GM19238 (cell line): ENCODE measurements around the gene C2CD4B.

Experiments
- DNase-seq: peaks from one replicate; pipeline ENCODE4 v3.0.0; 2011; ENCODE audit warnings: low spot score; ENCODE audit not compliant: insufficient read length

C2CD4B gene, protein sequence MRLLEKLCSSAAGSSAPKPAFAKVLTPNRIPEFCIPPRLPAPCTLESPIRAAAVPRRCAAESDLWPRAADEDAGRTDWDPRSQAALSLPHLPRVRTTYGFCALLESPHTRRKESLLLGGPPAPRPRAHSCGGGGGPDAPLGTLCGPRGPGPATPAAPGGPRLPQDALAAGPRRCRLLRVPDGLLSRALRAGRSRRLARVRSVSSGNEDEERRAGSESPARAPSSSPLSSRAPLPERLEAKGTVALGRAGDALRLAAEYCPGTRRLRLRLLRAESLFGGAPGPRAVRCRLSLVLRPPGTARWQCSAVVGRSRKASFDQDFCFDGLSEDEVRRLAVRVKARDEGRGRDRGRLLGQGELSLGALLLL

DNA sequence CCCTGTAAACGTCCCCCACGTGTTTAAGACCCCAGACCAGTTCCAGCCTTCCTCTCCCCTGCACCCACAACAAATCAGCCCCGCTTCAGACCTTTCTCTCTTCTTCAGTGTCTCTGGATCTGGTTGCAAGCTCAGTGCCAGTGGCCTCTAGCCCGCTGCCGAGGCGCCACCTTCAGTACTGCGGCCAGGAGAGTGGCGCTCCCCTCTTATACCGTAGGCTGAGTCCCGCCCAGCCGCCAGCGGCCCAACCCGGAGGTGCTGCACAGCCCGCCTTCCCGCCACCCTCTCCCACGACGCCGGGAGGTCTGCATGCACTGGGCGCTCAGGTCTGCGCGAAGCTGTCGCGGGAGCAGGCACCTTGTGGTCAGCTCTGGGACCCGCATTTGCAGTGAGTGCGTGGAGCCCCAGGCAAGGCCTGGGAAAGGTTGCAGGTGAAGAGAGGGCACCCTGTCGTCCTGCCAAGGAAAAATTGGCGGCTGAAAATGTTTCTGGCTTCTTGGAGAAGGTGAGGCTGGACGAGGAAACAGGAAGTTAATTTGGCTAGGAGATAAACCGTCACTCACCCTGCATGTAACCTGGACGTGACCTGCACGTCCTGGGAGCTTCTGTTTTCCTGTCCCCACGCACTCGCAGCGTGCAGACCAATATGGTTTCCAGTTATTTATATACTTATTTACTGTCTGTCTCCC, at the start of gene C2CD4B:
Gene C2CD4B (minus strand): TSS at position 182 of the 689 bp plus-strand sequence. CDS start 301 bp downstream, outside the sequence.
- DNase-seq: no peak

DNA sequence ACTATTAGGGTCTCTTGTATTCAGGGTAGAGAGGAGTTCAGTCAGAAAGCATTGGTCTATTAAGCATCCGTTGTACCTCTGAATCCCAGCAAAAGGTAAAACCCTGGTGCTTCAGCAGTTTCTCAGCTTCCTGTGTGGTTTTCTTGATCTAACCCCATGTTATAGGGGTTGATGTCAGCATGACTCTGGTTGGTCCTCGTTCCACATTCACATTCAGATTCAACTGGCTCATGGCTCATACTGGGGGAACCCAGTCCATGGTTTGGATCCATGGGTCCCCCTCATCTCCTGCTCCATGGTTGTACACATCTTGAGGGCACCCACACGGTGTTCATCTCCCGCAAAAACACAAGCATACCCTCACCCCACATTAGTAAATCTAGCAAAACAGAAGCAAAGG, 47.7 kb upstream of the C2CD4B start:
- no peak for DNase-seq

DNA sequence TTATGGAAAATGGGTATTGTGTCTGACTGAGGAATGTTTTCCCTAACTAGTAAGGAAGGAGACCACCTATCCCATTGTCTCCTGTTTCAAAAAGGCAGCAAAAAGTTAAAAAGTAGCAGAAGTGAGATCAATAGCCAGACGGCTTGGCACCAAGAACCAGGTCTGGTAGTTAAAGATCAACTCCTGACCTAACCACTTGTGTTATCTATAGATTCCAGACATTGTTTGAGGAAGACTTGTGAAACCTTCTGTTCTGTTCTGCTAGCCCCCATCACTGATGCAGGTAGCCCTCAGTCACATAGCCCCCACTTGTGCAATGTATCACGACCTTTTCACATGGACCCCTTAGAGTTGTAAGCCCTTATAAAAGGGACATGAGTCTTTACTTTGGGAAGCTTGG, 46.3 kb upstream of the C2CD4B start:
- no peak for DNase-seq

DNA sequence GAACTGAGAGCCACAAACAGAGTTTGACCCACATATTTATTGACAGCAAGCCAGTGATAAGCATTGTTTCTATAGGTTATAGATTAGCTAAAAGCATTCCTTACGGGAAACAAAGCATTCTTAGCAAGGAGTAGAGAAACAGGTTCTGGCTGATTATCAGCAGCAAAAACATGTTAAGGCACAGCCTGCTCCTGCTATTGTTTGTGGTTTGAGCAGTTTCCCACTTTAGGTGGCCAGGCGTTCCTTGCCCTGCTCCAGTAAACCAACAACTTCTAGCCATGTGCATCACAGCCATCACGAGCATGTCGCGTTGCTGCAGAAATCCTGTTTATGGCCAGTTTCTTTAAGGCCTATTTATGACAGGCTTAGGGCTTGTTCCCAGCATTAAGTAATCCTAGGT, 44.7 kb upstream of the C2CD4B start:
- DNase-seq: no peak

DNA sequence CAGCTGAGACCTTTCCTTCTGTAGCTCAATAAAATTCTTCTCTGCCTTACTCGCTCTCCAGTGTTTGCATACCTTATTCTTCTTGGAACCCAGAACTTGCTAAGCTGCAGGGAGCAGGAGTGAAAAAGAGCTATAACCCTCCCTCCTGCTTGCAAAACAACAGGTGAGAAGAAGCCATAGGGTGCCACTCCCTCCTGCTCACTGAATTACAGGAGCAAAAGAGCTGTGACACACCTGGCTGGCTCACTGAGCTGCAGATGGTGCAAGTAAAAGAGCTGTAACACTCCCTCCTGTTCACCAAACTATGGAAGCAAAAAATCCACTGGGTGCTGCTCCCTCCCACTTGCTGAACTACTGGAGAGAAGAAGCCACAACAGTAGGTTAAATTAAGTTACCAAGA, 44.2 kb upstream of the C2CD4B start:
- DNase-seq: no peak

DNA sequence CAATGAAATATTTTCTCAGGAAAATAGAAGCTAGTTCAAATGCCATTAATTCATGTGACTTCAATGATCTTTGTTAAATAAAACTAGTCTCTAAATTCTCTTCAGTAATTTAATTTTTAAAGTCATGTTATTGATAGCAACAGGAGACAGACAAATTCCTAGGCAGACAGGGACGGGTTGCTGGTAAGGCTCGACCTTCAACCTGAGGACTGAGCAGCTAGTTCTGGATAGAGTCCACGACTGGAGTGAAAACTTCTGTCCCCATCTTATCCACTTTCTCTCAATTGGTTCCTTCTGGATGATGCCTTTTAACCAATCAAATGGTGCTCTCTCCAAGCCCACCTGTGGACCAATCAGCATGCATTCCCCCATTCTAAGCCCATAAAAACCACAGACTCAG, 43.8 kb upstream of the C2CD4B start:
- no peak for DNase-seq

DNA sequence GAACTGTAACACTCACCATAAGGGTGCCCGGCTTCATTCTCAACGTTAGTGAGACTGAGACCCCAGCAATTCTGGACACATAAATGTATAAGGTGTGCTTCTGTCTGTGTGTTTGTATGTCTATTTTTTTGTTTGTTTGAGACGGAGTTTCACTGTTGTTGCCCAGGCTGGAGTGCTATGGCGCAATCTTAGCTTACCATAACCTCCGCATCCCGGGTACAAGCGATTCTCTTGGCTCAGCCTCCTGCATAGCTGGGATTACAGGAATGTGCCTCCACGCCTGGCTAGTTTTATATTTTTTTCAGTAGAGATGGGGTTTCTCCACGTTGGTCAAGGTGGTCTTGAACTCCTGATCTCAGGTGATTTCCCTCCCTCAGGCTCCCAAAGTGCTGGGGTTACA, 43.3 kb upstream of the C2CD4B start:
- no peak for DNase-seq

DNA sequence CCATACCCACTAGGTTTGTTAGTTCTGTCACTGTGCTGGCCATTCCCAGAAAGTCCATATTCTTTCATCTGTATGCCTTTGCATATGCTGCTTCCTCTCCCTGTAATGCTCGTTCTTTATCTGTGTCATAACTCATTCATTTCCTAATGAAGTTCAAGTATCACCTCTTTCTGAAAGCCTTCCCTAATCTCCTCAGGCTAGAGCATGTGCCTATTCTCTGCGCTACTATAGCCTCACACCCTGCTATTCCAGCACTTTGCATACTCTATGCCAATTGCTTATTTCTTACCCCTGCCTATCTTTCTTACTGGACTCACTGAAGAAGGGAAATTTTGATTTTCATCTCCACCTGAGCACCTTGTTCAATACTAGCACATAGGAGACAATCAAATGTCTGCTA, 25.6 kb upstream of the C2CD4B start:
- DNase-seq: no peak

DNA sequence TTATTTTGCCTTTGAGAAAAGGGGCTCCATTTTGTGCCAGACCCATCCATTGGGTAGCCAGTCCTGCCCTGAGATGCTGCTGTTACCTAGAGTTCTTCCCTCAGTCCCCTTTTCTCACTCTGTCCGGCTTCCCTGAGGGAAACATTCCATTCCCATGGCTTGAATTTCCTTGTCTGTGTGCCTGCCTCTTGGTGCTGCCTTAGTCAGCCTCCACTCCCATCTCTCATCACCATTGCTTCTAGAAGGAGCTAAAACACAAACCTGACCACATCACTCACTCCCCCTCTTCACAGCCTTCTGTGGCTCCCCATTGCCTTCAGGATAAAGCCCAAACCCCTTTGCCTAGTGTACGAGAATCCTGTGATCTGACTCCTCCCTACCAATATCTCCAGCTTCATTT, 25.2 kb upstream of the C2CD4B start:
- DNase-seq: no peak

DNA sequence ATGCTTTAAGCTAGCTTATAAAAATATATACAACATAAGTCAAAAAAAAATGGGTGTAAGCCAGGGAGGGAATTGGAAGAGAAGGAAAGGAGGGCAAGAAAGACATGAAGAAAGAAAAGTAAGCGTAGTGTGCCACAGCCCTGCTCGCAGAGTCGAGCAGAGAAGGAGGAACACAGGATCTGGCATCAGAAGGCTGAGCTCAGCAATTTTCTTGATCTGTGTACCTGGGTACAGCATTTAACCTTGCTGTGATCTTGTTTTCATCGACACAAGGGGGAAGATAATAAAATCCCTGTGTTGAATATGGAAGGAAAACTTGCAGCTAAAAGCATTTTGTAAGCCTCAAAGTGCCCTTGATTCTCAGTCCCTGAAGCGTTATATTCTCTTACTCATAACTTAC, 23.7 kb upstream of the C2CD4B start:
- DNase-seq: no peak

DNA sequence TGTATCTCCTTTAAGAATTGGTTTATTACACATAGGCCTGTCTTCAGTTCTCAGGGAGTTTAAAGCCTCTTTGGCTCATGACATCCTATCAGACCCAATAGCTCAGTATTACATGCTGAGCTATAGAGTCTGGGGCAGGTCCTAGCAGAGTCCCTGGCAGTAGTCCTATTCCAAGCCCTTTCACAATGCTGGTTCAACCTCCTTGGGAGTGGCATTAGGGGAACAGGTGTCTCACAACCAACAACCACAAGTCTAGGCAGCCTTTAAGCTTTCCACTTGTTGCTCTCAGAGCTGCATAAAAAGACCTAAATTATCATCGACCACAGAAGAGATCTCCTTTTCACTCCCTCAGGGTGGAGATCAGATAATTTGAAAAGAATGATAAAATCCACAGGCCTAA, 22.8 kb upstream of the C2CD4B start:
- no peak for DNase-seq

DNA sequence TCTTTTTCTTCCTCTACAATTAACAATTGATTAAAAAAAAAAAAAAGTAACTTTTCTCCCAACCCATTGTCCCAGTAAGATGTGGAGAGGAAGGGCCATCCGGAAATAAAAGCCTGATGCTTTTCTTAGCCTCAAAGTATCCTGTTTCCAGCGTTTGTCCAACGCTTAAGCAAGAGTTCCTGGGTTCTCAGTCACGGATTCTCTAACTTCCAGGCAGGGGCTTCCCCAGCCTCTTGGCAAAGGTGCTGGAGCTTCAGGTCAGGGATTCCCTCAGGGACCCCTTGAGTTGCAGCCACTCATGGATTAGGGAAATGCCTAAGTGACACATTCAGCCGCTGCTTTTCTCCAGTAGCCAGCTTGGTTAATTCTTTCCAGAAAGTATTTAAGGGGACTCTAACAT, 22.3 kb upstream of the C2CD4B start:
- DNase-seq: no peak

DNA sequence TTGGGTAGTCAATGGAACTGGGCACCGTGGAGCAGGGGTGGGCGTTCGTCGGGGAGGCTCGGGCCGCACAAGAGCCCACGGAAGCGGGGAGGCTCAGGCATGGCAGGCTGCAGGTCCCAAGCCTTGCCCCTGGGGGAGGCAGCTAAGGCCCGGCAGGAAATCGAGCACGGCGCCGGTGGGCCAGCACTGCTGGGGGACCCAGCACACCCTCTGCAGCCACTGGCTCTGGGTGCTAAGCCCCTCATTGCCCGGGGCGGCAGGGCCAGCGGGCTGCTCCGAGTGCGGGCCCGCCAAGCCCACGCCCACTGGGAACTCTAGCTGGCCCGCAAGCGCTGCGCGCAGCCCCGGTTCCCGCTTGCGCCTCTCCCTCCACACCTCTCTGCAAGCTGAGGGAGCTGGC, 21.5 kb upstream of the C2CD4B start:
- DNase-seq: no peak

DNA sequence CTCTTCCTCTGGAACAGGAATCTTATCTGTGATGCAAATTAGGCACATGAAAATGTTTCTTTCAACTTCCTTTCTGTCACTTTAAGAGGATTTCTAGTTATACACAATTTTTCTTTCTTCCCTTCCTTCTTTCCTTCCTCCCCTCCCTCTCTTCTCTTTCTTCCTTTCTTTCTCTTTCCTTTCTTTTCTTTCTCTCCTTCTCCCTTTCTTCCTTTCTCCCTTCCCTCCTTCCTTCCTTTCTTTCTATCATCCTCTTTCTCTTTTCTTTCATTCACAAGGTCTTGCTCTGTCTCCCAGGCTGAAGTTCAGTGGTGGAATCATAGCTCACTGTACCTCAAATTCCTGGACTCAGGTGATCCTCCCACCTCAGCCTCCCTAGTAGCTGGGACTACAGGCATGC, 18.0 kb upstream of the C2CD4B start:
- DNase-seq: no peak

DNA sequence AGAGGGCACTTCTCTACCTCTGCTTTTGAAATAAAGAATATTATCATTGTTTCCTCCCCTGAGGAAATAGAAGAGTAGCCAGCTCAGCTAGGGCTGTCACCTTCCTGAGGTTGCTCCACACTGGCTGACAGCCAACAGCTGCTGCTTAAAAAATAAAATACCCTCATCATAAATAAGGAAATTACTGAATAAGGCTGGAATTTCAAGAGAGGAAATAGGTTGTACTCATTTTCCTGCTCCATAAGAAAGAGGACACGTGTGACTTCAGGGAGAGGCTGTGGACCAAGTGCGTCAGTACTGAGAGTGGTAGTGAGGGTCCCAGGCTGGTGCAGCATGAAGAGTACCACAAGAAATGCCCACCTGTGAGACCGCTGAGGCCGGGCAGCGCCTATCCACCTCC, 8.1 kb upstream of the C2CD4B start:
- DNase-seq: no peak

DNA sequence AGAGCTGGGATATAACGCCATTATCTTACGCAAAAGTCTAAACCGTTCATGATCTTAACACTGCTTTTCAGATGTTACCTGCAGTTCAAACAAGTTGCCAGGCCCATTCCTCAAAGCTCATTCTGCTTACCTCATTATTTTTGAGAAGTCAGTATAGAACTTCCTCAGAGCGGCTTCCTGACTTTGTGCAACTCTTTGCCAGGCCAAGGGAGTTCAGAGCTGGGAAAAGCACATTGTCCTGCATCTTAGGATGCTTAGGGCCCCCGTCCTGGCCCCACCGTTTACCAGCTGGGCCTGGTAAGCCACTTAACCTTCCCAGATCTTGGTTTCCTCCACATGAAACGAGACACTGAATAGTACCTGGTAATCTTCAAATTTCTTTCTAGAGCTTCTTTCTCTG, 6.8 kb upstream of the C2CD4B start:
- no peak for DNase-seq

DNA sequence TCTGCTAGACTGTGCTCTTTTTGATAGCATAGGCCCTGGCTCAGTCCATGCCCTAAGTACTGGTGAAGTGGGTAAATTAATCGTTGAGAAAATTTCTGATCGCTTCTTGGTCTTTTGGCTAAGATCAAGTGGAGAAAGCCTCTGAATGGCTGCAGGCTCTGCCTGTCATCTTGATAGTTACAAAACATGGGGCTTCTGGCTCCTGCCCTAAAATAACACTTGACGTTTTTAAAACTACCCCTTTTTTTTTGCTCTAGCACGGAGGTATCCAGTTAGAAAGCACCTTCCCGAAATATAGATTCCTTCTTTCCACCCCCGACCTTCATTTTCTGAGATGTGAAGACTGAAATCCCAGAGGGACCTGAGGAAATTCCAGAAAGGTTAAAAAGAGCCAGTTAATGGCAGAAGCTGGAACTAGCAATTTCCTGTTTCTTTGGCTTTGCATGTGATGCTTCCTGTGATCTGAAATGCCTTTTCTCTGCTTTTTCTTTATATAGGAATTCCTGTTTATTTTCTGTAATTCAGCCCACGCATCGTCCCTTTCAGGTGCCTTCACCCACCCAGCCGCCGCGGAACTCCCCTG, 799 bp upstream of the C2CD4B start:
- DNase-seq: no peak

DNA sequence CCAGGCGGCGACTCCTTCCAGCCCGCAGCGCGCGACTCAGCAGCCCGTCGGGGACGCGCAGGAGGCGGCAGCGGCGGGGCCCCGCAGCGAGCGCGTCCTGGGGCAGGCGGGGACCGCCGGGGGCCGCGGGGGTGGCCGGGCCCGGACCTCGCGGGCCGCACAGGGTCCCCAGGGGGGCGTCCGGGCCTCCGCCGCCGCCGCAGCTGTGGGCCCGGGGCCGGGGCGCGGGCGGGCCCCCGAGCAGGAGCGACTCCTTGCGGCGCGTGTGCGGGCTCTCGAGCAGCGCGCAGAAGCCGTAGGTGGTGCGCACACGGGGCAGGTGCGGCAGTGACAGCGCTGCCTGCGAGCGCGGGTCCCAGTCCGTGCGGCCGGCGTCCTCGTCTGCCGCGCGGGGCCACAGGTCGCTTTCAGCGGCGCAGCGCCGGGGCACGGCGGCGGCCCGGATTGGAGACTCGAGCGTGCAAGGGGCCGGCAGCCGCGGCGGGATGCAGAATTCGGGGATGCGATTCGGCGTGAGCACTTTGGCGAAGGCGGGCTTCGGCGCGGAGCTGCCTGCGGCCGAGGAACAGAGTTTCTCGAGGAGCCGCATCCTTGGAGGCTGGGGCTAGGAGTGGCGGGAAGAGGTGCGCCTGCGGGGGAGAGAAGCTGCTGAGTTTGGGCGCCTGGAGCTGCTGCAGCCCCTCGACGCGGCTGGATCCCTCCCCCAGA, 535 bp downstream of the C2CD4B start:
- no peak for DNase-seq

DNA sequence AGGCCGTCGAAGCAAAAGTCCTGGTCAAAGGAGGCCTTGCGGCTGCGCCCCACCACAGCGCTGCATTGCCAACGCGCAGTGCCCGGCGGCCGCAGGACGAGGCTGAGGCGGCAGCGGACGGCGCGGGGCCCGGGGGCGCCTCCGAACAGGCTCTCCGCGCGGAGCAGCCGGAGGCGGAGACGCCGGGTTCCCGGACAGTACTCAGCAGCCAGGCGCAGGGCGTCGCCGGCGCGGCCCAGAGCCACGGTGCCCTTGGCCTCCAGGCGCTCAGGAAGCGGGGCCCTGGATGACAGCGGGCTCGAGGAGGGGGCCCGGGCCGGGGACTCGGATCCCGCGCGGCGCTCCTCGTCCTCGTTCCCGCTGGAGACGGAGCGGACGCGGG, 1.1 kb downstream of the C2CD4B start:
- DNase-seq: no peak

DNA sequence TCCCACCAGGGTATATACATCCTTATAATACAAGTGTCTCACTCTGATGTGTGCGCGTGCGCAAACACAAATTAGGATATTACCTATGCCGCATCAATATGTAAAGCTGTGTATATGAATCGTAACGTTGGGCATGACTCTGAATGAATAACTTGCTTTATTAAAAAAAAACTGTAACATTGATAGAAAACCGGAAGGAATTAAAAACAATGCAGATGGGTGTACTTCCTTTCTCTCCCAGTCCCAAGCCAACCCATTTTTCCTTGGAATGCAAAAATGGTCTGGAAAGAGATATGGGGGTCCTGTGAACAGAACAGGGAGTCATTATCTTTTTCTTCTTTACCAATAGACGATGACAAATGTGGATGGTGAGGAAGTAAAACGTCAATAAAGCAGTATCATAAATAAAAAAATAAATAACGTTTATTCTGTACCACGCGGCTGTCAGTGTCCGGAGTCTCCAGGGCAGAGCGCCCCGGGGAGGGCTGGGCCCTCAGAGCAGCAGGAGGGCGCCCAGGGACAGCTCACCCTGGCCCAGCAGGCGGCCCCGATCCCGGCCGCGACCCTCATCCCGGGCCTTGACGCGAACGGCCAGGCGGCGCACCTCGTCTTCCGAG, 1.6 kb downstream of the C2CD4B start:
- no peak for DNase-seq

DNA sequence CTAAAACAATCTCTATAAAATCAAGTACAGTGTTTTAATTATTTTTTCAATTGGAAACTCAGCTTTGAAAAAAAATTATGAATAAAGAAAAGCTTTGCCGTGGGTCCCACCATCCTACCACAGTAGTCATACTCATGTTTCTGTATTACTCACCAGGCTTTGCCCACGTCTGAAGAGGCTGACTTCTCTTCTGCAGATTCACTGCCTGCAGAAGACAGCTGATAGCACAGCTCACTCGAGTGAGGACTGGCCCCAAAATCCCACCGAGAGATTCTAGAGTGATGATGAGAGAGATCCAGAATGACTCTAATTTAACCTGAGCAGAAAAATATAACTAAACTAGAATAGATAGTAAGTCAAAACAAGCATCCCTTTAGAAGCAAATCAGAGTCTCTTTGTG, 11.9 kb downstream of the C2CD4B start:
- DNase-seq: no peak

DNA sequence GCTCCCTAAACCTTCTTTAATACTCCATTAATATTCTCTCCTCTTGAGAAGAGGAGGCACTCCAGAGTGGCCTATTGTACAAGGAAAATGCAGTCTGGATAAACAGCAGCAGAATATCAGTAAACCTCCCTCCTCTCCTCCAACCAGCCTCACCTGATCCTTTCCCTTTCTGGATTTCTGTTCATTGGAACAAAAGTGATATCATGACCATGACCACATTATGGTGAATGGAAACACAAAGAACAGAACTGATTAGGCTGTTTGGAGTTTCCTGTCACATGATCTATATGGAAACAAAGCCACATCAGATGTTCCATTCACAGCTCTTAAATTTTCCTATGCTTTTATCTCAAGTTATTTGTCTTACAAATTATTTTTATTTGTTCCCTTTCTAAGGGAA, 14.6 kb downstream of the C2CD4B start:
- no peak for DNase-seq
